Activated CD8-positive, alpha-beta memory T cell treated with anti-CD3 and anti-CD28 coated beads, Interleukin-2, amount 10 ng/mL, durations not matched to agents 7 days and 5 days (primary cell): ENCODE data around the gene SYNE1. TPM values are rescaled to one million over a fixed set of nuclear protein-coding genes. Genes with fewer than 3 reads are reported as not detected.

Source experiments
- ATAC-seq: fragments of 150-1000 bp; cut with Tn5 transposase; one replicate; pipeline ENCODE4 v1.10.0; 2021; ENCODE audit warnings: moderate library complexity
- CTCF ChIA-PET: fragments of 350-600 bp; sonication (Branson Sonifier 250); formaldehyde crosslinking; loops from one replicate; lab custom pipeline; 2021; ENCODE audit warnings: antibody characterized with exemption; lab: Charles Lee
- DNase-seq: peaks from one replicate; pipeline ENCODE4 v3.0.0-alpha.2; 2020
- H3K27ac Mint-ChIP-seq: one replicate; pipeline ENCODE4 v1.8.0; 2021; ENCODE audit warnings: mild to moderate bottlenecking, mixed read lengths
- H3K27me3 Mint-ChIP-seq: one replicate; pipeline ENCODE4 v1.8.0; 2021; ENCODE audit warnings: mixed read lengths
- H3K36me3 Mint-ChIP-seq: one replicate; pipeline ENCODE4 v1.8.0; 2021; ENCODE audit warnings: mild to moderate bottlenecking, mixed read lengths
- H3K4me1 Mint-ChIP-seq: one replicate; pipeline ENCODE4 v1.8.0; 2021; ENCODE audit warnings: mixed read lengths
- H3K4me3 Mint-ChIP-seq: one replicate; pipeline ENCODE4 v1.8.0; 2021; ENCODE audit warnings: mild to moderate bottlenecking, moderate library complexity, mixed read lengths
- H3K9me3 Mint-ChIP-seq: one replicate; pipeline ENCODE4 v1.8.0; 2022; ENCODE audit warnings: low read depth, mixed read lengths
- total RNA-seq, 2 experiments: library from RNA; stranded (reverse); gene quantifications; one replicate each; pipeline ENCODE4 v1.2.3, GENCODE V29; 2021

SYNE1 gene
- total RNA-seq, 2 experiments from 2014 or later = 58.5 to 76.6 TPM

DNA sequence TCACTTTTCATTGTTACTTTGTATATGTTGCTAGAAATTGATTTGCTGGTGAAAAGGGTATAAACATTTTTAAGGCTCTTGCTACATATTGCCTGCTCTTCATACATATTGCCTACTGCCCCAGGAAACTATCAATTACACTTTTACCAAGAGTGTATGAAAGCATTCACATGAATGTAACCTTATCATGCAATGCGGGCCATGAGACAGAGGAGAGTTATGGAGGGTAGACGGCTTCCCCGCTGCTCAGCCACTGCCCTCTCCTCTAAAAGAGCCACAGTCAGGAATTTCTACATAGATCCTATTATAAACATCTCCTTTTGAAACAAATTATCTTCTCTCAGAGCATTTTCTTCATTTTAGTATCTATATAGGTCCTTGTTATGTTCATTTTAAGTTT lies 565.3 kb downstream of the SYNE1 start:
- H3K4me3 Mint-ChIP-seq = no peak overlapping the region
- DNase-seq = no peak
- no peak overlapping the region for H3K27ac Mint-ChIP-seq
- no peaks in the 10 kb centered on the region for H3K4me1 Mint-ChIP-seq
- peaks cover 7% of the 10 kb centered on the region for H3K27me3 Mint-ChIP-seq
- H3K36me3 Mint-ChIP-seq = no peaks in the 10 kb centered on the region
- CTCF ChIA-PET = no interaction called here
- peaks cover 7% of the 10 kb centered on the region for H3K9me3 Mint-ChIP-seq
- ATAC-seq = no peak

Other genes with a start within 250 kb of the SYNE1 start
- not detected for gene MYCT1, start 60.5 kb upstream of the SYNE1 start, total RNA-seq
- not detected for gene VIP, start 113.4 kb upstream of the SYNE1 start, total RNA-seq